Suprapubic skin (tissue), 4 donors: ENCODE results near the gene SLC24A4.

Experiments
- POLR2A ChIP-seq, 2 donors: fragments of 450-650 bp; IDR thresholded peaks; one replicate each; pipeline ENCODE4 v1.6.1; 2017; ENCODE audit warnings: antibody characterized with exemption in 2 of 2, mild to moderate bottlenecking in 2 of 2, moderate library complexity in 2 of 2
- POLR2AphosphoS5 ChIP-seq, 3 donors: sonication (generic); formaldehyde crosslinking; IDR thresholded peaks; one replicate each; pipeline ENCODE4 v1.6.1; 2017; ENCODE audit warnings: antibody characterized with exemption in 3 of 3
- TF ChIP-seq, protein P1 (sequence below), 2 donors: fragments of 200-600 bp in 1 of 2; fragments of 450-650 bp in 1 of 2; sonication (generic) in 1 of 2; IDR thresholded peaks; one replicate each; pipeline ENCODE4 v1.5.1; 2016 to 2019; ENCODE audit warnings: antibody characterized with exemption in 2 of 2, mild to moderate bottlenecking in 1 of 2, moderate library complexity in 1 of 2

DNA sequence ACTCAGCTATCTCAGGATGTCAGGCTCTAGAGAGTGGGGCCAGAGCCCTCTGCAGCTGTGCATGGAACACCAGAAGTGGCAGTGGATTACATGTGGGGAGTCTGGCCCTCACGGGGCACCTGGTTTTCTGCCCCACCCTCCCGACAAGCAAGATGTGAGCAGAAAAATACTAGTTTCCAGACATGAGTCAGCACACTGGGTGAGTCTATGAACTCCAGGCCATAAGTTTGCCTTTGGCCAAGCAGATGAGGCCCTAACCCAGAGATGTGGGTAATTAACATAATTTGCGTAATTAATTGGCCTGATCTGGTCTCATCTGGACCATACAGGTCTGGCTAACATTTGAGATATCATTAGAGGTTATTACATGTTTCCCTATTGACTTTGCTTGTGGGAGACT is 37.7 kb upstream of the SLC24A4 start:
- TF ChIP-seq, protein P1, sequence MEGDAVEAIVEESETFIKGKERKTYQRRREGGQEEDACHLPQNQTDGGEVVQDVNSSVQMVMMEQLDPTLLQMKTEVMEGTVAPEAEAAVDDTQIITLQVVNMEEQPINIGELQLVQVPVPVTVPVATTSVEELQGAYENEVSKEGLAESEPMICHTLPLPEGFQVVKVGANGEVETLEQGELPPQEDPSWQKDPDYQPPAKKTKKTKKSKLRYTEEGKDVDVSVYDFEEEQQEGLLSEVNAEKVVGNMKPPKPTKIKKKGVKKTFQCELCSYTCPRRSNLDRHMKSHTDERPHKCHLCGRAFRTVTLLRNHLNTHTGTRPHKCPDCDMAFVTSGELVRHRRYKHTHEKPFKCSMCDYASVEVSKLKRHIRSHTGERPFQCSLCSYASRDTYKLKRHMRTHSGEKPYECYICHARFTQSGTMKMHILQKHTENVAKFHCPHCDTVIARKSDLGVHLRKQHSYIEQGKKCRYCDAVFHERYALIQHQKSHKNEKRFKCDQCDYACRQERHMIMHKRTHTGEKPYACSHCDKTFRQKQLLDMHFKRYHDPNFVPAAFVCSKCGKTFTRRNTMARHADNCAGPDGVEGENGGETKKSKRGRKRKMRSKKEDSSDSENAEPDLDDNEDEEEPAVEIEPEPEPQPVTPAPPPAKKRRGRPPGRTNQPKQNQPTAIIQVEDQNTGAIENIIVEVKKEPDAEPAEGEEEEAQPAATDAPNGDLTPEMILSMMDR (IDR thresholded peaks at IDR 0.05), result no peak
- TF ChIP-seq POLR2A (IDR thresholded peaks at IDR 0.05), result no peak
- no peak for TF ChIP-seq POLR2AphosphoS5 (IDR thresholded peaks at IDR 0.05)
